Measurements from ENCODE around the gene RNF150. TPM values are rescaled to one million over a fixed set of nuclear protein-coding genes. Genes with fewer than 3 reads are reported as not detected.

RNF150 gene
- total RNA-seq, 4 donors from 2014 or later, result 9.7 to 58.2 (median 36.6) TPM

DNA sequence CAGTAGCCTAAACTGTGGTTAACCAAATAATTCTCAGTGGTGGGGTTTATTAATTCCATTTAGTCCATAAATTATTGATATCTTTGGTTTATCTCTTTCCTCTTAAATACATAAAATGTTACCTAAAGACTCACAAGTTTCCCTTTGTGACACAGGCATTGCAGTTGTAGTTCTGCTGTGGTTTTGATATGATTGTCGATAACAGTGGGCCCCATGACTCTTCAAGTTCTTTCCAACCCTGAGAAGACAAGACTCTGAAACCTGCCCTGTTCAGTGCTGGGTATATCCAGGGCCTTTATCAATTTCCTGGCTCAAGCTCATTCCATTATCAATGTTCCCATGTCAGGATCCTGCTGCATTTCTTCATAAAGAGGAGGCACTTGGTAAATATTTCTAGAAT is 259.2 kb downstream of the RNF150 start:
- H3K27me3 ChIP-seq, result no peaks in the 10 kb centered on the region
- TF ChIP-seq POLR2A (IDR thresholded peaks at IDR 0.05), result no peak
- TF ChIP-seq, protein P1, sequence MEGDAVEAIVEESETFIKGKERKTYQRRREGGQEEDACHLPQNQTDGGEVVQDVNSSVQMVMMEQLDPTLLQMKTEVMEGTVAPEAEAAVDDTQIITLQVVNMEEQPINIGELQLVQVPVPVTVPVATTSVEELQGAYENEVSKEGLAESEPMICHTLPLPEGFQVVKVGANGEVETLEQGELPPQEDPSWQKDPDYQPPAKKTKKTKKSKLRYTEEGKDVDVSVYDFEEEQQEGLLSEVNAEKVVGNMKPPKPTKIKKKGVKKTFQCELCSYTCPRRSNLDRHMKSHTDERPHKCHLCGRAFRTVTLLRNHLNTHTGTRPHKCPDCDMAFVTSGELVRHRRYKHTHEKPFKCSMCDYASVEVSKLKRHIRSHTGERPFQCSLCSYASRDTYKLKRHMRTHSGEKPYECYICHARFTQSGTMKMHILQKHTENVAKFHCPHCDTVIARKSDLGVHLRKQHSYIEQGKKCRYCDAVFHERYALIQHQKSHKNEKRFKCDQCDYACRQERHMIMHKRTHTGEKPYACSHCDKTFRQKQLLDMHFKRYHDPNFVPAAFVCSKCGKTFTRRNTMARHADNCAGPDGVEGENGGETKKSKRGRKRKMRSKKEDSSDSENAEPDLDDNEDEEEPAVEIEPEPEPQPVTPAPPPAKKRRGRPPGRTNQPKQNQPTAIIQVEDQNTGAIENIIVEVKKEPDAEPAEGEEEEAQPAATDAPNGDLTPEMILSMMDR (IDR thresholded peaks at IDR 0.05), result no peak
- H3K9me3 ChIP-seq, result no peaks in the 10 kb centered on the region
- intact Hi-C loops (cut with DNase I; ENCODE audit: low total_unique reads), result no loop called here
- H3K4me1 ChIP-seq, result peaks cover 0 to 4% of the 10 kb centered on the region in 2 donors
- no peak for DNase-seq
- no peaks in the 10 kb centered on the region for H3K36me3 ChIP-seq
- no peak overlapping the region for H3K27ac ChIP-seq
- no peak overlapping the region for H3K4me3 ChIP-seq

GRCh38 chr4:140871368-140871767 is 261.9 kb downstream of the RNF150 start:
- no peak for TF ChIP-seq POLR2A (IDR thresholded peaks at IDR 0.05)
- TF ChIP-seq, protein P1 (IDR thresholded peaks at IDR 0.05), result no peak
- H3K27ac ChIP-seq, result peak overlapping the region in 1 of 2 donors; percentile 3
- H3K36me3 ChIP-seq, result no peaks in the 10 kb centered on the region
- peaks cover 0 to 4% of the 10 kb centered on the region in 2 donors for H3K4me1 ChIP-seq
- intact Hi-C loops (cut with DNase I; ENCODE audit: low total_unique reads), result no loop called here
- no peaks in the 10 kb centered on the region for H3K9me3 ChIP-seq
- no peak for DNase-seq
- no peaks in the 10 kb centered on the region for H3K27me3 ChIP-seq
- H3K4me3 ChIP-seq, result no peak overlapping the region

DNA sequence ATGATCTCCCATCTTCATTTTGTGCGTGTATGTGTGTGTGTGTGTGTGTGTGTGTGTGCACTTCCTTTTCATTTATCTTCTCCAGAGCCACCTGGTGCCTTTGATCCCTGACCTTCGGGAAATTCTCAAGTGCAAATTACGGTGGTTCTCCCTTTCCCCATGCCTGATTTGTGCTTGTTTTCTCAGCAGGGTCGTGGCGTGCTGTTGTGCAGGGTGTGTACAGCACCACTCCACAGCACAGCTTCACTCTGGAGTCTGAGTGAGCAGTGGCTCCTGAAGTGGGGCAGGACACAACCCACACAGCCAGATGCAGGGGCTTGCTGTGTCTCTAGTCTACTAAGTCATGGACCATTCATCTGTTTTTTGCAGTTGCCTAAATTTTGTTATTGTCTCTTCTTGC is 262.8 kb downstream of the RNF150 start:
- H3K9me3 ChIP-seq, result no peaks in the 10 kb centered on the region
- intact Hi-C loops (cut with DNase I; ENCODE audit: low total_unique reads), result no loop called here
- no peak overlapping the region for H3K27ac ChIP-seq
- peaks cover 0 to 4% of the 10 kb centered on the region in 2 donors for H3K4me1 ChIP-seq
- DNase-seq, result no peak
- TF ChIP-seq, protein P1 (IDR thresholded peaks at IDR 0.05), result no peak
- TF ChIP-seq POLR2A (IDR thresholded peaks at IDR 0.05), result no peak
- H3K36me3 ChIP-seq, result no peaks in the 10 kb centered on the region
- no peaks in the 10 kb centered on the region for H3K27me3 ChIP-seq
- no peak overlapping the region for H3K4me3 ChIP-seq

DNA sequence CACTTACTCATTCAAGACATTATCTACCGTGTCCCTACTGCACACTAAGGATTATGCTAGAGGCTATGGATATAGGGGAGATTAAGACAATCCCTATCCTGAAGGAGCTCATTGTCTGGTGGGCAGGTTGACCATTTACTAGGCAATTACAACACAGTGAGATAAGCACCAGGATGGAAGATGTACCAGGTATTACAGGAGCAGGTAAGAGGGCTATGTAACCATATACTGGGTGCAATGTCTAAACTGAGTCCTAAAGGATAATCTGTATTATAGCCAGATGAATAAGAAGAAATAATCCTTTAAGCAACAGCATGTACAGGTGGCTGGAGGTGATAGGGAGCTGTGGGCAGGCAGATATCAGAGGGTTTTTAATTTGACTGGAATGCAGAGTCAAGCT is 263.8 kb downstream of the RNF150 start:
- no peaks in the 10 kb centered on the region for H3K36me3 ChIP-seq
- DNase-seq, result no peak
- H3K4me3 ChIP-seq, result no peak overlapping the region
- H3K27me3 ChIP-seq, result no peaks in the 10 kb centered on the region
- H3K9me3 ChIP-seq, result no peaks in the 10 kb centered on the region
- peaks cover 0 to 4% of the 10 kb centered on the region in 2 donors for H3K4me1 ChIP-seq
- no peak for TF ChIP-seq POLR2A (IDR thresholded peaks at IDR 0.05)
- TF ChIP-seq, protein P1 (IDR thresholded peaks at IDR 0.05), result no peak
- no peak overlapping the region for H3K27ac ChIP-seq
- intact Hi-C loops (cut with DNase I; ENCODE audit: low total_unique reads), result no loop called here

- peaks cover 0 to 4% of the 10 kb centered on the region in 2 donors for H3K4me1 ChIP-seq
- H3K27me3 ChIP-seq, result no peaks in the 10 kb centered on the region
- no peaks in the 10 kb centered on the region for H3K36me3 ChIP-seq
- no peak for TF ChIP-seq POLR2A (IDR thresholded peaks at IDR 0.05)
- TF ChIP-seq, protein P1 (IDR thresholded peaks at IDR 0.05), result no peak
- intact Hi-C loops (cut with DNase I; ENCODE audit: low total_unique reads), result no loop called here
- no peak overlapping the region for H3K27ac ChIP-seq
- DNase-seq, result no peak
- no peak overlapping the region for H3K4me3 ChIP-seq
- H3K9me3 ChIP-seq, result no peaks in the 10 kb centered on the region
Measured at GRCh38 chr4:140867356-140867755, 265.9 kb downstream of the RNF150 start.

Data from uterus (tissue), 4 donors.